GM15510 (cell line): Measurements from ENCODE around the gene C15orf39.
"Not testable (repeated sequence)": the region's sequence is repeated elsewhere in the genome, so short reads cannot be mapped to it uniquely, and the experiment has no call there.

Experiments used
- POLR2A ChIP-seq: IDR thresholded peaks from 3 replicates; pipeline ENCODE4 v1.6.1; 2011; ENCODE audit warnings: borderline replicate concordance; ENCODE audit not compliant: insufficient read length; ENCODE audit errors: extremely low read depth

C15orf39 gene

DNA sequence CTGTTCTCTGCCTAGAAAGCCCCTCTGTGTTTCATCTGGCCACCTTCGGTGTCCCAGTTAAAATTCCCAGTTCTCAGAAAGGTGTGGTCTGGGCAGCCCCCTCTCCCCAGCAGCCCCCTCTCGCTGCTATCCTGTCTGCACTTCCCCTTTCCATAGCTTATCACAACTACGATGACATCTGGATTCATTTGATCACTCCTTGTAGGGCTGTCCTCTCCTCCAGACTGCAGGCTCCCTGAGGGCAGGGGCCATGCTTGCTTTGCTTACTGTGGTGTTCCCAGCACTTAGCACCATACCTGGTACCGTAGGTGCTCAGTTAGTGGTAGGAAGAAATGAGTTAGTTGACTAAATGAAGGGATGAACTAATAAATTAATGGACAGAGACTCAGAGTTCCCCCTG, 30.2 kb downstream of the C15orf39 start:
- no peak for TF ChIP-seq POLR2A

DNA sequence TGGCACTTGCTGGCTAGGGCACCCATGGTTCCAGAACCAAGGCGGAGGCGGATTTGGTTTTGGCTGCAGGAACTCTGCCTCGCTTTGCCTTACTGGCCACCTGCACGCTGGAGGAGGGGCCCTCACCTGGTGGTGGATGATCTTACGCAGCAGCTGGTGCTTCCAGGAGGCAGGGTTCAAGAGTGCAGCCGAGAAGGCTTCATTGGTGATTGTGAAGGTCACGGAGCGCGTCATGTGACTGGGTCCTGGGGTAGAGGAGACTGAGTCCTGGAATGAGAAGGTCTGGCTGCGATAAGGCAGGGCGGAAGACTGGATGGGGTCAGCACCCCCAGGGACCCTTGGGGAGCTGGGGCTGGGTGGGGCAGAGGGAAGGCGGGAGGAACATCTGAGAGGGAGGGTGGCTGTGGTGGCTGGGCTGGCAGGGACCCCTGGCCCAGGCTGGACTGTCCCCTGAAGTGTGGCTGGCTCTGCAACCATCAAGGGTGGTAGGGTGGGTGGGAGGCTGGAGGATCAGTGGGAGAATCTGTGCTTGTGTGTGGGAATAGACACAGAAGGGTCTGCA, 30.7 kb downstream of the C15orf39 start:
- TF ChIP-seq POLR2A = no peak

DNA sequence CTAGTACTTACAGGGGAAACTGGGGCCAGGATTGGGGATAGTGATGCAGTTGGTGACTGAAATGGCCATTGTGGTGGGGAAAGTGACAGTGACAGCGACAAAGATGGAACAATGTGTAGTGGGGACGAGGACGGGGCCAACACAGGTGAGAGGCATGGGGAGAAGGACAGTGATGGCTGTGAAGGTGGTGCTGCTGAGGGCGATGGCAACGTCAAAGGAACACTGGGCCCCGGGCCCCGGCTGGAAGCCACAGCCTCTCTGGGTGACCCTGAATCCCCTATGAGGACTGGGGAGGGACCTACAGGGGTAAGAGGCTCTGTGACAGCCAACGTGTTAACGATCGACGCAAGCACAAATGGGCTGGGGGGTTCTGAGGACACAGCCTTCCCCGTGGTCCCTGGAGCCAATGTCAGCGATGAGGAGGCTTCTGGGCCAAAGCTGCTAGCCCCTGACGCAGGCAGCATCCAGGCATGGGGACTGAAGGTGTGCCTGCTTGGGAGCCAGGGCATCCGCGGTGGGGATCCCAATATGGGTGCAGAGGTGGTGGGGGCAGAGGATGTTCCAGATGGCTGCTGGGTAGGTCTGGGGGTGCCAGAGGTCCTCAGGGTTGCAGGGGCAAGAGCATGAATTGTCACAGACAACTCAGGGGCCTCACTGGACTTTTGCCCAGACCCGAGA, 31.3 kb downstream of the C15orf39 start:
- no peak for TF ChIP-seq POLR2A

DNA sequence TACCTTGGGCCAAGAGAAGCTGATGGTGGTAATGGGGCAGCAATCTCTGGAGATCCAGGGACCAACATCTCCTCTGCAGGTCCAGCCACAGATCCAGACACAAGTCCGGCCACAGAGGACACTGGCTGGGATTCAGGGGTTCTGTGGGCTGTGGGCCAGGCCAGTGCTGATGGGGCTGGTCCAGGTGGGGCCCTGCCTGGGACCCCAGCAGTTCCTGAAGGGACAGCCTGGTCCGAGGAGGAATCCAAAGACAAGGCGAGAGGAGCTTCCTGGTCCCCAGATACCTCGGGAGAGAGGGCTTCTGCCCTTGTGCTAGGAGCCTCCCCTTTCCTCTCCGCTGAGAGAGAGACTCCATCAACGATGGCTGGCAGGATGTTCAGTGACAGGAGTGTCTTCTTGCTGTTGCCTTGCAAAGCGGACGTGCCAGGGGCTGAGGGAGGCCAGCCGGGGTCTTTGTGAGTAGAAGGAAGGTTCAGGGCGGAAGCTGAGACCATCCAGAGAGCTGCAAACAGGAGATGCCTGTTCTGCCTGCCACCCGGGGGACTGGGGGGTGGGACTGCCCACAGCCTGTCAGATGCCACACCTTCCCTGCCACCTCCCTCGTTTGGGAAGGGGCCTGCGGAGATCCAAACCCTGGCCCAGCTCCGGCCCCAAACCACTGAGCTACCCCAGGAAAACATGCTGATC, 32.0 kb downstream of the C15orf39 start:
- TF ChIP-seq POLR2A = no peak

DNA sequence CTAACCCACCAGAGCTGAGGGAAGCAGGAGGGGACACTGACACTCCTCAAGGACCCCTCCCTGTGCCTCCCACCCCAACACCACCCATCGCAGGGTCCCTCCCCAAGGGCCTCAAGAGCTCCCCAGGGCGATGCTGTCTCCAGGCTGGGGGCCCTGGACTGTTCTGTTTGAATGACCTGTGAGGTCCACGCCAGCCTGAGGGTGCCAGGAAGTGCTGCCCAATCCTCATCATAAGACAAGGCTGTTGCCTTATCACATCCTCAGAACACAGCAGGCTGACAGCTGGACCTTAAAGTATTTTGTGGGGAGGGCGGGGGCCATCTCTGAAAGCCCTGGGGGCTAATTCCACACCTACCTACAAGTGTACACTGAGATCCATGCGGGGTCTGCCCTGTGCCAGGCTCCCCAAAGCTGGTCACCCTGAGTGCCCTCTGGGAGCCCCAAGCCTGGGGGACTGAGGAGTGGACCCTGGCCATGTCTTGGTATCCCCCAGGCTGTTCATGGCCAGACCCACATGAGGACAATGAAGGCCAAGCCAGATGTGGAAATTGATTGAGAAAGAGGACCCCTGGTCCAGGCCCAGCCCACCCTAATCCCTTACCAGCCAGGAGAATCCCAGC, 32.6 kb downstream of the C15orf39 start:
- TF ChIP-seq POLR2A = no peak

DNA sequence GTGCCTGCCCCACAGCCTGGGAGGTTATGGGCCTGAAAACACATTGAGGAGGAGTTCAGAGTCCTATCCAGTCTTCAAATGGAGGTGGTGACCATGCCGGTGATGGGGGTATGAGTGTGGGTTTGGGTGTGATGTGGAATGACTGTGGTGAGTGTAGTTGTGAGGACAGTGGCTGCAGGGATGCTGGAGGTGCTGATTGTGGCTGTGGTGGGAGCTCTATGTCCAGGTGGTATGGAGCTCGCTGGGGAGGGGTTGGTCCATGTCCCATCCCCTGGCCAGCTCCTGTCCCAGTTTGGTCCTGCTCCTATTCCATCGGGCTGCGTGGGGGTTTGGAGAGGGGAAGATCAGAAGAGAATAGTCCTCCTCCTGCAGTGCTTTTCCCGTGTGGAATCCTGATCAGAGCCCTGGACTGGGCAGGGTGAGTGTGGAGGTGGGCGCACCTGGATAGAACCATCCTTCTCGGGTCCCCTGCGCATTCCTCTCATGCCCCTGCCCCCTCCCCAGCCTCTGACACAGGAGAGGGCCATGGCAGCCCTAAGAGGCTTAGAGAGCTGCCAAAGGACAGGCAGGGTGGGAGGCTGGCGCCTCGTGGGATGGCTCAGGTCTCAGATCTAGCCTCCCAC, 33.5 kb downstream of the C15orf39 start:
- no peak for TF ChIP-seq POLR2A

DNA sequence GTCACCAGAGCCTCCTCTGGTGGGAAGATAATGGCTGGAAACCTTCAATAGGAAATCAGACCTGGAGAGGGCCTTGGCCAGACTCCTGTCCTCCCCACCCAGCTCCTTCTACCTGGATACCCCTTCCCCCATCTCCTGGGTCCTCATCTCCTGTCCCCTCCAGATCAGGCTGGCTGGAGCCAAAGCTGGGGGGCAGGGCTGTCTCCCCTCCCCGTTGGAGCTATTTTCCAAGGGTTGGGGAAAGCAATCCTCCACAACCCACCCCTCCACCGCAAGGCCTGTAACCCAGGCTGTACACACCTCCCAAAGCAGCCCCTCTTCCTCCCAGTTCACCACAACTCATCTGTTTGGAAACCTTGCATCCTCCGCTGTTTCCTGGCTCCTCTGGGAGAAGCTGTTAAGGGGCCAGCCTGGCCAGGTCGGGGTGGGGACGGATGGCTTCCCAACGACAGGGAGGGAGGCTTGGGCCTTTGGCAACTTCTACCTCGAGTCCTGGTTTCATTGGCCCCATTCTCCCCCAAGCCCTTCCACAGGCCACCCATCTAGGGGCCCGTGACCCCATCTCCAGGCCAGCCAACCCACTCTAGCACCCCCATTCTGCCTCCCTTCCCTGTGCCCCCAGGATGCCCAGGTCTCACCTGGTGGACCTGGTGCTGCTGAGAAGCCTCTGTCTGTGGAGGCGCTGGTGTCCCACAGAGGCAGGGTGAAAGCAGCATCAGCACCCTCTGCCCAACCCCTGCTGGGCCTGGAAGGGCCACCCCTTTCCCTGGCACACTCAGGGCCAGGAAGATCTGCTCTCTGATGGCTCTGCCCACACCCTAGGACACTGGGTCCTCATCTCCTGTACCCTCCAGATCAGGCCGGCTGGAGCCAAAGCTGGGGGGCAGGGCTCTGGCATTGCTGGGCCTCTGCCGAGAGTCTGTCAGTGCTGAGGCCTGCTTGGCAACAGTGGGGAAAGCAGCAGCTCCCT, 34.4 kb downstream of the C15orf39 start:
- no peak for TF ChIP-seq POLR2A

DNA sequence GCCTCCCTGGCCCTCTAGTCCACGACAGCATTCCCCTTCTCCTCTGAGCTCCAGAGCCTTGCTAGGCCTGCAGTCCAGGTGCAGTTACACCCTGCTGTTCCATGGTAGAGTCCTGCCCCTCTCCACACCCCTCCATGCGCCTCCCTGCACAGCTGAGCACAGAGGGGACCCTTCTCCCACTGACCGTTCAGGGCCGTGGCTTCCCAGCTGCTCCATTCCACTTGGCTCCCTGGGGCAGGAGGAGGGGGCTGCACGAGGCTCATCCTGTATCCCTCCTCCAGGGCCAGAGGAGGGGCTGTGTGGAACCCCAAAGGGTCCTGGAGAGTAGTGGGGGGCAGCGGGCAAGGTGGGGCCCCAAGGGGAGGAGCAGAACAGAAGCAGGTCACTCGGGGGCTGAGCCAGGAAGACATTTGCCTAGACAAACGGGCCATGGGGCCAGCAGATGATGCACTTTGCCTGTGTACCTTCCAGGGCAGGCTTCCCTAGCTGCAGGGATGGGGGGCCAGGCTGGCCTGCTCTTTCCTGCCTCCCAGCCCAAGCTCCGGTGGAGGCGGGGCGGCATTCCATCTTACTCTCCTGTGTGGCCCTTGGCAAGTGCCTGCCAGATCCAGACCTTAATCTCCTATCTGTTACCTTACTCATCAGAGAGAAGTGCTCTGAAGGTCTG, 35.8 kb downstream of the C15orf39 start:
- no peak for TF ChIP-seq POLR2A

DNA sequence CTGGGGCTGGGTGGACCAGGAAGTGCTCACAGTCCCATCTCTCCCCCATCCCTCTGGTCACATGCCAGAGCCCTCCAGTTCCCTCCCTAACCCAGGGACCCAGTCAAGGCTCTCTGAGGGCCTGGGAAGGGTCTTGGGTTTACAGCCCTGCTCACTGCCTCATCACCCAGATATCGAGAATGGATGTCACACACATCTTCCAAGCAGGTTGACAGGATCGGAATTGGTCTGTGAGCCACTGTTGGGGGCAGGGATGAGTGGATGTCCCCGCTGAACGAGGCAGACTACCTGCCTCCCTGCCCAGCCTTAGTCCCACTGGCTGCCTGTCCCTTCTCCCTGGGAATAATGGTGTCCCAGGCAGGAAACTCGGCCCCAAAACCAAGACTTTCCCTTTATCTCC, 36.5 kb downstream of the C15orf39 start:
- no peak for TF ChIP-seq POLR2A

DNA sequence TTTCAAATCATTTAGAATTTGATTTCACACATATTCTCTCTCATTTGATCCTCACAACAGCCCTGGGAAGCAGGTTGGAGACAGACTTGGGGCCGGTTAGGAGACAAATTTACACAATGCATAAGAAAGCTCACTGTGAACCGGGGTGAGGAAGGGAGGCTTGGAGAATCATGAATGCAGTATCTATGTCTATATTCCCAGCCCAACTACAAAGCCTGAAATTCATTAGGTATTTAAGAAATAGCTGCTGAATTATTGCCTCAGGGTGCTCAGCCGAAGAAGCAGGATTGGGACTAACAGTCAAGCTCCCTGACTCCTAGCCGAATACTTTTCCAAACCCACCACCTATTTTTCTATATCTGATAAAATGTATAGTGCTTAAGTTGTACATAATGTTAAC, 48.0 kb downstream of the C15orf39 start:
- TF ChIP-seq POLR2A = no peak

DNA sequence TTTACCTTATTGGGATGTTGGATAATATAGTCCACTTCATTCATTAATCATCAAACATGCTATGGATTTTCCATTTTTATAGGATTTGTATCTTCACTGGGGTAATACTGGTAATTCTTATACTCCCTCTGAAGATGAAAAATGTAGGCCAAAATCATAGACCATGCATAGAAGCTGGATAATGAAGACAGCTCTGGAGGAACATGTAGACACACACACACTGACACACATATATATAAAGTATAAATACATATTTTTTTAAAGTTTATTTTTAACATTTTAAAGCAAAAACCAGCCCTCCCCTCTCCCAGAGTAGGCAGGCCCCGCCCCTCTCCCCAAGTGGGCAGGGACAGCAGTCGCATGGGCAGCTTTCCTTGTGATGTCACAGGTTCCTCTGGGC, 56.4 kb downstream of the C15orf39 start, which contains the start of gene GOLGA6C:
TSS of gene GOLGA6C (plus strand) at position 301 of the 400 bp plus-strand sequence. CDS start 265 bp downstream, outside the sequence.
- not testable (repeated sequence) for TF ChIP-seq POLR2A
